NCI-H2171 (cell line): ENCODE measurements around the gene DEFB115.
A peak's percentile ranks its signal among the peaks of the same experiment; 100 is the strongest.
"Not testable (repeated sequence)": the region's sequence is repeated elsewhere in the genome, so short reads cannot be mapped to it uniquely, and the experiment has no call there.

Experiments
- DNase-seq: peaks from one replicate; lab custom pipeline; 2025; lab: John Stamatoyannopoulos, UW

DEFB115 gene, protein sequence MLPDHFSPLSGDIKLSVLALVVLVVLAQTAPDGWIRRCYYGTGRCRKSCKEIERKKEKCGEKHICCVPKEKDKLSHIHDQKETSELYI

DNA sequence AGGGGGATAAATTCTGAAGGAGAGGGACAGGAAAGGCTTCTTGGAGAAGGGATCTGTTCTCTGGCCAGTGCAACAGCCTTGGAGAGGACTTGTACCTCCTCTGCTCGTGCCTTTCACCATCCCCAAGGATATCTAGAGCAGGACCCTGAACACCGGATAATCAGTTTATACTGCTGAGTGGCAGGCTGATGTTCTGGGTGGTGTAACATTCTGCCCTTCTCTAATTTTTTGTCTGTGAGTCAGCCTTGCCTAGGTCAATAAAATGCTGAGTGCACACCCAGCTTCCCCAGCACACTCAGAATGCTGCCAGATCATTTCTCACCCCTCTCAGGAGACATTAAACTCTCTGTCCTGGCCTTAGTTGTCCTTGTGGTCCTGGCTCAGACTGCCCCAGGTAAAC is at the start of gene DEFB115:
Gene DEFB115 (plus strand): TSS at position 301 of the 400 bp plus-strand sequence. CDS start 0 bp downstream, at position 301.
- no peak for DNase-seq

DNA sequence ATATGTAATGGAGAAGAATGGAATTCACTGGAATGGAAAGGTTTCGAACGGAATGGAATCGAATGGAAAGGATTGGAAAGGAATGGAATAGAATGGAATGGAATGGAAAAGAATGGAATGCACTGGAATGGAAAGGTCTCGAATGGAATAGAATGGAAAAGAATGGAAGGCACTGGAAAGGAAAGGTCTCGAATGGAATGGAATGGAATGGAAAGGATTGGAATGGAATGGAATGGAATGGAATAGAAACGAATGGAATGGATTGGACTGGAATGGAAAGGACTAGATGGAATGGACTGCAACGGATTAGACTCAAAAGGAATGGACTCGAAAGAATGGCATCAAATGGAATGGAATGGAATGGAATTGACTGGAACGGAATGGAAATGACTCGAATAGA is 20.5 kb upstream of the DEFB115 start:
- DNase-seq, result no peak

DNA sequence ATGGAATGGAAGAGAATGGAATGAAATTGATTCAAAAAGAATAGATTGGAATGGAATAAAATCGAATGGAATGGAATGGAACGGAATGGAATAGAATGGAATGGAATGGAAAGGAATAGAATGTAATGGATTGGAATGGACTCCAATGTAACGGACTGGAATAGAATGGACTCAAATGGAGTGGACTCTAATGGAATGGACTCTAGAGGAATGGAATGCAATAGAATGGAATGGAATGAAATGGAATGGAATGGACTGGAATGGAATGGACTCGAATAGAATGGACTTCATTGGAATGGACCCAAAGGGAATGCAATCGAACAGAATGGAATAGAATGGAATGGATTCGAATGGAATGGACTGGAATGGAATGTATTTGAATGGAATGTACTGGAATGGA is 19.7 kb upstream of the DEFB115 start:
- no peak for DNase-seq

DNA sequence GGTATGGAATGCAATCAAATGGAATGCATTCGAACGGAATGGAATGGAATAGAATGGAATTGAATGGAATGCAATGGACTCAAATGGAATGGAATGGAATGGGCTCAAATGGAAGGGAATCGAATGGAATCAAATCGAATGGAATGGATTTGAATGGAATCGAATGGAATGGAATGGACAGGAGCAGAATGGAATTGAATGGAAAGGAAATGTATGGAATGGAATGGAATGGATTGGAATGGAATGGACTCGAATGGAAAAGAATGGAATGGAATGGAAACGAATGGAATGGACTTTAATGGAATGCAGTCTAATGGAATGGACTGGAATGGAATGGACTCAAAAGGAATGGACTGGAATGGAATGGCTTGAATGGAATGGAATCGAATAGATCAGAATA is 18.3 kb upstream of the DEFB115 start:
- DNase-seq, result no peak

DNA sequence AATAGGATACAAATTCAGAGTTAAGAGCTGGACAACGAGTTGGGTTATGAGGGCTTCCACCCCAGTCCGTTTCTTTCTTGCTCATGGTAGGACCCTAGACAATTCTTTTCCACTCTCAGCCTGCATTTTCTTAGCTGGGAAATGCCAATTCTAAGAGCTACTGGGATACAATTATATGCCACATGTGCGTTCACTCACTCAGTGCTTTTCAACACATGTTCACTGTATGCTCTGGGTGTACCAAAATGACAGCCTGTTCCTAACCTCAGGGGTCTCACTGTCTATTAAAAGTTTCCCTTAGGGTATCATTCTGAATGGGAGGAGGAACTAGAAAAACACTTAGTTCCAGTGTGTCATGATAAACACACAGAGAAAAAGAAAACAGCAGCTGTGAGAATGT is 505 bp upstream of the DEFB115 start:
- DNase-seq, result no peak

DNA sequence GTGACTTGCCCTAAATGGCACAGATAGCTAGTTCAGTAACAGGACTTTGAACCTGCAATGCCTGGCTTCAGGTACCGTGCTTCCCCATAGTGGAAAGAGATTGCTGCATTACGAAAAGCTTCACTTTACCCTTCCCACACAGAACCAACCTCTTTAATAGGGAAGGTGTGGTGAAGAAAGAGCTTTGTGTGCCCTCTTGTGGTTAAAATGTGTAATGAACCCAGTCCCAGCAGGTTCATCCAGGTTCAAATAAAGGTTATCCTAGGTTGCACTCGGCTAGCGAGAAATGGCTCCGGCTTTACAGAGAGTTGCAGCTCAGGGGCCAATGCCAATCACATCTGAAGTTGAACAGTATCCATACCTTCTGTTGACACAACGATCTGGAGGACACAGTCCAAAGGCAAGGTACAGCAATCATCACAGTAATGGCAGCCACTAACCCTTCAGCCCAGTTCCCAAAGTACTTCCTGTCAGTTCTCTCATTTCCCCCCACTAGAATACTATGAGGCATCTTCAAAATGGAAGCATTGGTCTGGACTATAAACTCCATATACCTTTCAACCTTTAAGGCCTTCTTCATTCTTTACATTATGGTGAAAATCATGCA is 3.0 kb downstream of the DEFB115 start:
- peak; percentile 11 for DNase-seq

DNA sequence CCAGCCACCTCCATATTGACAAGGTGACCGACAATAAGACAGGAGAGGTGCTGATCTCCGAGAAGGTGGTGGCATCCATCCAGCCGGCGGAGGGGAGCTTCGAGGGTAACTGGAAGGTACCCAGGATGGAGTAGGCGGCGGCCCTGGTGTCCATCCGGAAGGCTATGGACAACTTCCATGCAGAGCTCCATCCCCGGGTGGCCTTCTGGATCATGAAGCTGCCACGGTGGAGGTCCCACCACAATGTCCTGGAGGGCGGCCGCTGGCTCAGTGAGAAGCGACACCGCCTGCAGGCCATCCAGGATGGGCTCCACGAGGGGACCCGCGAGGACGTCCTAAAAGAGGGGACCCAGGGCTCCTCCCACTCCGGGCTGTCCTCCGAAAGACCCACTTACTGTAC is 17.0 kb downstream of the DEFB115 start:
- no peak for DNase-seq

DNA sequence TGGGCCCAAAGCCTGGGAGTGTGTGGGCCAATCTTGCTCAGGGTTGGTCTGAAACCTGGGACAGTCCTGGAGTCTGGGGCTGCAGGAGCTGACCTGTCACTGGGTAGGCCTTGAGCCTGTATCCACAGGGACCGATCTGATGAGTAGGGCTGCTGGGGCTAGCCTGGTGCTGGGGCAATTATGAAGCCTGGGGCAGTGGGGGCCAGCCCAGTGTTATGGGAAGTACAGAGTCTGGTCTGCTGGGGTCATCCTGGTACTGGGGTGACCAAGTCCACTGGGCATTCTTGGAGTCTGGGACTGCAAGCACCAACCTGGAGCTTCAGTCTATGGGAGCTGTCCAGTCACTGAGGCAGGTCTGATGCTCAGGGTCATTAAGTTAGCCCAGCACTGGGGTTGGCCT is 20.7 kb downstream of the DEFB115 start:
- no peak for DNase-seq

DNA sequence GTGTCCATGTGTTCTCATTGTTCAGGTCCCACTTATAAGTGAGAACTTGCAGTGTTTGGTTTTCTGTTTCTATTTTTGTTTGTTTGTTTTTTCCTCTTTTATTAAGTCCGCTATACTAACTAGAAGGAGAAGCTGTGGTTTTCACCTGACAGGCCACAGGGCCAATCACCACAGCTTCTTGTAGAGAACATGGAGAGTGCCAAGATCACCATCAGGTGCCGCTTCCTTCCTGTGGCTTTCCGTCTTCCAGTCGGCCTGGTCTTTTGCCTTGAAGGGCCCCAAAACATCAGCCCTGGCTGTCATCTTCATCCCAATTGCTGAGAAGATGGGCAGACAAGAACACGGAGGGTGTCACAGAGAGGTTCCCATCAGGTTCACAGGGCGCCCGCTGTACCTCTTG is 27.5 kb downstream of the DEFB115 start:
- not testable (repeated sequence) for DNase-seq

DNA sequence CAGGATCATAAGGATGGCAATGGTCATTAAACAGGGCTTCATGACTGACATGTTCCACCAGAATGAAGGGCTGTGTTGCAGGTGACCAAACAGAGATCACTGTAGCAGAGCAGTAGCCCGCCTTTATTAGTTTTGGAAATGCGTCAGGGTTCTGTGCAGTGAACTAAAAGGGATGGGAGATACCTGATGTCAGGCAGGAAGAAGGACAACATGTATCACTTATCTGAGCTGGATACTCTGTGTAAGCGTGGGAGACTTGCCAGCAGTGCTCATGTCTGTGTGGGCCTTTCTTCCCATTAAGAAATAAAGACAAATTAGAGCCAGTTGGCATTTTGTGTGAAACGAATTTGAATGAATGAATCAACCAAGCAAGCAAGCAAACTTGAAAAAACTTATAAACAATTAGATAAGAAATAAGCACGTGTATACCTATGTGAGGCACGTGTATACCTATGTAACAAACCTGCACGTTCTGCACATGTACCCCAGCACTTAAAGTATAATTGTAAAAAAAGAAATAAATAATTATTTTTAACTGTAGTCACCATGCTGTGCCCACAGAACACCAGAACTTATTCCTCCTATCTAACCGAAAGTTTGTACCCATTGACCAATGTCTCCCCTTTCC is 51.2 kb downstream of the DEFB115 start, which contains the start of gene DEFB116:
Gene DEFB116 (minus strand): TSS at position 51 of the 628 bp plus-strand sequence. CDS start 0 bp downstream, at position 51.
- no peak for DNase-seq
